ENCODE data around the gene HOXA5.

Gene HOXA5

GRCh38 chr7:27180431-27181420 lies 37.2 kb upstream of the HOXA5 start:
- Histone ChIP-seq H3K9me3 (ENCODE audit: control insufficient read depth in 1 of 2, low read length in 2 of 2) (no peaks in the 10 kb centered on the region), H3K27ac (ENCODE audit: low read length) (no peak overlapping the region), H3K27me3 (ENCODE audit: low read depth, low read length) (peaks cover 92% of the 10 kb centered on the region), H3K4me3 (ENCODE audit: low read depth in 1 of 2, low read length in 2 of 2) (no peak overlapping the region), H3K4me1 (ENCODE audit: control insufficient read depth in 1 of 2, insufficient read depth in 2 of 2, low read length in 2 of 2) (peaks cover 4 to 36% of the 10 kb centered on the region in 2 donors), H3K36me3 (ENCODE audit: control insufficient read depth in 1 of 2, insufficient read depth in 2 of 2, low read length in 2 of 2) (no peaks in the 10 kb centered on the region)

GRCh38 chr7:27179503-27180430 lies 36.3 kb upstream of the HOXA5 start:
- H3K27ac ChIP-seq (ENCODE audit: low read length), result no peak overlapping the region
- H3K36me3 ChIP-seq (ENCODE audit: control insufficient read depth in 1 of 2, insufficient read depth in 2 of 2, low read length in 2 of 2), result no peaks in the 10 kb centered on the region
- peak overlapping the region; percentile 7 to 33 for H3K4me3 ChIP-seq (ENCODE audit: low read depth in 1 of 2, low read length in 2 of 2)
- H3K9me3 ChIP-seq (ENCODE audit: control insufficient read depth in 1 of 2, low read length in 2 of 2), result no peaks in the 10 kb centered on the region
- H3K27me3 ChIP-seq (ENCODE audit: low read depth, low read length), result peaks cover 92% of the 10 kb centered on the region
- peaks cover 4 to 33% of the 10 kb centered on the region in 2 donors for H3K4me1 ChIP-seq (ENCODE audit: control insufficient read depth in 1 of 2, insufficient read depth in 2 of 2, low read length in 2 of 2)

- H3K9me3 ChIP-seq (ENCODE audit: control insufficient read depth in 1 of 2, low read length in 2 of 2), result no peaks in the 10 kb centered on the region
- no peak overlapping the region for H3K4me3 ChIP-seq (ENCODE audit: low read depth in 1 of 2, low read length in 2 of 2)
- no peaks in the 10 kb centered on the region for H3K36me3 ChIP-seq (ENCODE audit: control insufficient read depth in 1 of 2, insufficient read depth in 2 of 2, low read length in 2 of 2)
- peaks cover 4 to 33% of the 10 kb centered on the region in 2 donors for H3K4me1 ChIP-seq (ENCODE audit: control insufficient read depth in 1 of 2, insufficient read depth in 2 of 2, low read length in 2 of 2)
- no peak overlapping the region for H3K27ac ChIP-seq (ENCODE audit: low read length)
- peaks cover 95% of the 10 kb centered on the region for H3K27me3 ChIP-seq (ENCODE audit: low read depth, low read length)
These were observed 35.5 kb upstream of the HOXA5 start for GRCh38 chr7:27179030-27179429.

GRCh38 chr7:27178366-27178765 lies 34.9 kb upstream of the HOXA5 start:
- Histone ChIP-seq H3K27me3 (ENCODE audit: low read depth, low read length) (peaks cover 93% of the 10 kb centered on the region), H3K4me3 (ENCODE audit: low read depth in 1 of 2, low read length in 2 of 2) (no peak overlapping the region), H3K9me3 (ENCODE audit: control insufficient read depth in 1 of 2, low read length in 2 of 2) (no peaks in the 10 kb centered on the region), H3K4me1 (ENCODE audit: control insufficient read depth in 1 of 2, insufficient read depth in 2 of 2, low read length in 2 of 2) (peaks cover 4 to 33% of the 10 kb centered on the region in 2 donors), H3K36me3 (ENCODE audit: control insufficient read depth in 1 of 2, insufficient read depth in 2 of 2, low read length in 2 of 2) (no peaks in the 10 kb centered on the region), H3K27ac (ENCODE audit: low read length) (no peak overlapping the region)

GRCh38 chr7:27177795-27178320 lies 34.4 kb upstream of the HOXA5 start:
- peaks cover 4 to 33% of the 10 kb centered on the region in 2 donors for H3K4me1 ChIP-seq (ENCODE audit: control insufficient read depth in 1 of 2, insufficient read depth in 2 of 2, low read length in 2 of 2)
- no peak overlapping the region for H3K4me3 ChIP-seq (ENCODE audit: low read depth in 1 of 2, low read length in 2 of 2)
- no peak overlapping the region for H3K27ac ChIP-seq (ENCODE audit: low read length)
- H3K27me3 ChIP-seq (ENCODE audit: low read depth, low read length), result peaks cover 93% of the 10 kb centered on the region
- no peaks in the 10 kb centered on the region for H3K36me3 ChIP-seq (ENCODE audit: control insufficient read depth in 1 of 2, insufficient read depth in 2 of 2, low read length in 2 of 2)
- no peaks in the 10 kb centered on the region for H3K9me3 ChIP-seq (ENCODE audit: control insufficient read depth in 1 of 2, low read length in 2 of 2)

GRCh38 chr7:27176962-27177794 lies 33.7 kb upstream of the HOXA5 start:
- peaks cover 93% of the 10 kb centered on the region for H3K27me3 ChIP-seq (ENCODE audit: low read depth, low read length)
- H3K27ac ChIP-seq (ENCODE audit: low read length), result no peak overlapping the region
- peaks cover 4 to 35% of the 10 kb centered on the region in 2 donors for H3K4me1 ChIP-seq (ENCODE audit: control insufficient read depth in 1 of 2, insufficient read depth in 2 of 2, low read length in 2 of 2)
- H3K36me3 ChIP-seq (ENCODE audit: control insufficient read depth in 1 of 2, insufficient read depth in 2 of 2, low read length in 2 of 2), result no peaks in the 10 kb centered on the region
- H3K4me3 ChIP-seq (ENCODE audit: low read depth in 1 of 2, low read length in 2 of 2), result no peak overlapping the region
- H3K9me3 ChIP-seq (ENCODE audit: control insufficient read depth in 1 of 2, low read length in 2 of 2), result no peaks in the 10 kb centered on the region

GRCh38 chr7:27176524-27176845 lies 33.0 kb upstream of the HOXA5 start:
- peaks cover 94% of the 10 kb centered on the region for H3K27me3 ChIP-seq (ENCODE audit: low read depth, low read length)

GRCh38 chr7:27175626-27176523 lies 32.4 kb upstream of the HOXA5 start:
- Histone ChIP-seq H3K27me3 (ENCODE audit: low read depth, low read length) (peaks cover 96% of the 10 kb centered on the region), H3K4me3 (ENCODE audit: low read depth in 1 of 2, low read length in 2 of 2) (no peak overlapping the region), H3K4me1 (ENCODE audit: control insufficient read depth in 1 of 2, insufficient read depth in 2 of 2, low read length in 2 of 2) (peaks cover 4 to 35% of the 10 kb centered on the region in 2 donors), H3K36me3 (ENCODE audit: control insufficient read depth in 1 of 2, insufficient read depth in 2 of 2, low read length in 2 of 2) (no peaks in the 10 kb centered on the region), H3K9me3 (ENCODE audit: control insufficient read depth in 1 of 2, low read length in 2 of 2) (no peaks in the 10 kb centered on the region), H3K27ac (ENCODE audit: low read length) (no peak overlapping the region)

More at GRCh38 chr7:27176524-27176845, 33.0 kb upstream of the HOXA5 start:
- H3K27ac ChIP-seq (ENCODE audit: low read length), result no peak overlapping the region
- no peaks in the 10 kb centered on the region for H3K9me3 ChIP-seq (ENCODE audit: control insufficient read depth in 1 of 2, low read length in 2 of 2)
- H3K4me3 ChIP-seq (ENCODE audit: low read depth in 1 of 2, low read length in 2 of 2), result no peak overlapping the region
- peaks cover 4 to 35% of the 10 kb centered on the region in 2 donors for H3K4me1 ChIP-seq (ENCODE audit: control insufficient read depth in 1 of 2, insufficient read depth in 2 of 2, low read length in 2 of 2)
- H3K36me3 ChIP-seq (ENCODE audit: control insufficient read depth in 1 of 2, insufficient read depth in 2 of 2, low read length in 2 of 2), result no peaks in the 10 kb centered on the region

GRCh38 chr7:27174874-27175625 lies 31.6 kb upstream of the HOXA5 start:
- Histone ChIP-seq H3K27ac (ENCODE audit: low read length) (no peak overlapping the region), H3K27me3 (ENCODE audit: low read depth, low read length) (peaks cover 96% of the 10 kb centered on the region), H3K36me3 (ENCODE audit: control insufficient read depth in 1 of 2, insufficient read depth in 2 of 2, low read length in 2 of 2) (no peaks in the 10 kb centered on the region), H3K9me3 (ENCODE audit: control insufficient read depth in 1 of 2, low read length in 2 of 2) (no peaks in the 10 kb centered on the region), H3K4me3 (ENCODE audit: low read depth in 1 of 2, low read length in 2 of 2) (no peak overlapping the region), H3K4me1 (ENCODE audit: control insufficient read depth in 1 of 2, insufficient read depth in 2 of 2, low read length in 2 of 2) (peaks cover 4 to 34% of the 10 kb centered on the region in 2 donors)
